GM21786 (cell line): ENCODE measurements around the gene CD40LG.

Source experiments
- ATAC-seq: cut with Tn5 transposase; IDR thresholded peaks from one replicate; pipeline ENCODE4 v1.9.1; 2021; ENCODE audit not compliant: unreplicated experiment

CD40LG gene

DNA sequence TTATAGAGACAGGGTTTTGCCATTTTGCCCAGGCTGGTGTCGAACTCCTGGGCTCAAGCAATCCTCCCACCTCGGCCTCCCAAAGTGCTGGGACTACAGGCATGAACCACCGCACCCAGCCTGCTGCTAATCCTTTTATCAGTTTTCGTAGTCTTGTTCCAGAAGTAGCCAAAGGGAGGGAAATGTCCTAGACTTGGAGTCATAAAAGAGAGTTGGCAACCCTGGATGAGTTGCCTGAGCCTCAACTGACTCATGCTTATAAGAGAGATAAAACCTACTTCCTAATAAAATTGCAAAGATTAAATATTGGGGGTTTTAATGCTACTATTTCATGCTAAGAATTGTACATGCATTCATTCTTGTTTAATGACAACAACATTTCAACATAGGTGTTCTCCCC lies 44.3 kb downstream of the CD40LG start:
- ATAC-seq, result no peak

DNA sequence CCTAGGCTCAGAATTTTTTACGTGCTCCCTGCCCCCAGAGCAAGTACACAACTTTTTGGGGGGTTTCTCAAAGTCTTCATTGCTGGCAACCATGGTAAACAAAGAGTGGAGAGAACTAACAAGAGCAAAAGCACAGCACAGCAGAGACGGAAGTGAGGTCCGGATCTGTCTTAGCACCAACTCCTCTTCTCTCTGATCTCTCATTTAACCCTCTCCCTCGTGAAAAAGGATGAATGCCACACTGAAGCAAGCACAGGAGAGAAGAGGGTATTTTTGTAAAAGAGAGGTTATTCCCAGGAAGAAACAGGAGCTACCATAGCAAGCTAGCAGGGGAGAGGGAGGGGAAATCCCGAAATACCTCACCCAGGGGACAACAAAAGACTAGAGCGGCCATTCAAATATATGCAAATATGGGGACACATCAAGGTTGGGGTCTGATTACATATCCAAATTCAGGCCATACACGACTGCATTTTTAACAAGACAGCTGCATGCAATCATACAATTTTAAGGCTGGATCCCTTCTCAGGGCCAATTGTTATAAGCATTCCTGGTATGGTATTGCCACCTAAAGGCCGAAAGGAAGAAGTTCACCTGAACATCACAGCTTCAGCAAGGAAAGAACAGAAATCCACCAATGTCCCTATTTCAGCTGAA lies 46.6 kb downstream of the CD40LG start:
- peak; percentile 75 for ATAC-seq

DNA sequence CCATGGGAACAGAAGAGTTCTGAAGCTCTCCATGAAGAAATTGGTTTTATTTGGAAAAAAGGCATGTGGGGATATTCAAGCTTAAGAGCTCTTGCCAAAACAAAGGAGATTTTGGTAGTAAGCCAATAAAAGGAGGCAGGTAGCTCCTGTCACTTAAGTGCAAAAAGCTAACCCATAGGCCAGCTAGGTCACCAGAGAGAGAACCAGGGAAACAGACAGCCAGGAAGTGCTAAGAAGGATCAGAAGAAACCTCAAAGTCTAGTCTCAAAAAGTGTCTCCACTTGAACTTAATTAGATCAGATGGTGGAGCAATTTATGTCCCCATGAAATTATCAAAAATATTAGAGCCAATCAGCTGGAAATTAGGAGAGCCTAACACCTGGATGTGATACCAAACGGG lies 49.2 kb downstream of the CD40LG start:
- no peak for ATAC-seq

DNA sequence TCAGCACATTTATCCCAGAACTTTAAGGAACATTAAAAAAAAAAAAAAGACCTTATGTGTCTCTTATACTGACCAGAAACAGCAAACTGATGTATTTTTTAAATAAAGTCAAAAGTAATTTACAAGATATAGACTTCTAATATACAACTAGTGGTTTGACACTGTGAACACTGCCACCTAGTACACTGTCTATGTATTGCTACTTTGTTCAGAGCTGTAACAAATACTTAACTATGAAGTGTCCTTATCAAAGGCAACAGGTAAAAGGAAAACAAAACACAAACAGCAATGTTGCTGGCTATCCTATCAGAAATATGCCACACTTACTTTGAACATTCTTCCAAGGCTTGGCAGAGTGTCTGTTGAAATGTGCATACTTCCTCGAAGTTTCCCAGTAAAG lies 60.4 kb downstream of the CD40LG start:
- ATAC-seq, result peak; percentile 33
